SK-N-SH (cell line): Measurements from ENCODE around the gene LIPJ. TPM values are rescaled to one million over a fixed set of nuclear protein-coding genes. Genes with fewer than 3 reads are reported as not detected.

Experiments
- CTCF ChIA-PET: fragments of 300-600, 350-600 bp; formaldehyde crosslinking; extraction: SDS; loops from one replicate; lab custom pipeline; 2021; lab: Yijun Ruan, JAX
- POLR2A ChIA-PET: fragments of 350-600 bp; sonication (Branson Sonifier 250); formaldehyde crosslinking; extraction: SDS; loops from one replicate; lab custom pipeline; 2020; ENCODE audit warnings: antibody characterized with exemption, inconsistent platforms; lab: Yijun Ruan, JAX
- DNase-seq: peaks from one replicate; pipeline ENCODE4 v3.0.0; 2012
- H2AFZ ChIP-seq: fragments of 200-600 bp; sonication (generic); 2 replicates; pipeline ENCODE4 v1.8.1; 2016; ENCODE audit warnings: antibody characterized with exemption, mild to moderate bottlenecking, low read depth
- H3F3A ChIP-seq: fragments of 200-600 bp; sonication (generic); replicated peaks from 2 replicates; pipeline ENCODE3; 2016; ENCODE audit warnings: antibody characterized with exemption, mild to moderate bottlenecking; ENCODE audit not compliant: insufficient read depth
- H3K27ac ChIP-seq, 2 experiments: fragments of 200-500 bp in 1 of 2; fragments of 200-600 bp in 1 of 2; sonication (Bioruptor generic) in 1 of 2; sonication (generic), shearing (Covaris generic) in 1 of 2; 2 replicates each; pipeline versions ENCODE4 v1.5.1 to v1.6.1; 2014 to 2016; ENCODE audit warnings: low read depth in 2 of 2, inconsistent platforms in 1 of 2, low read length in 1 of 2, mild to moderate bottlenecking in 1 of 2, mixed read lengths in 1 of 2
- H3K27me3 ChIP-seq: fragments of 200-600 bp; sonication (generic), shearing (Covaris generic); 2 replicates; pipeline ENCODE4 v1.6.1; 2016; ENCODE audit warnings: mixed run types; ENCODE audit not compliant: insufficient read depth
- H3K36me3 ChIP-seq, 2 experiments: fragments of 200-500 bp in 1 of 2; fragments of 200-600 bp in 1 of 2; sonication (Bioruptor generic) in 1 of 2; sonication (generic) in 1 of 2; replicated peaks in 1 of 2; 2 replicates each; pipeline versions ENCODE3 to v1.5.1; 2014 to 2016; ENCODE audit warnings: low read length in 1 of 2, mild to moderate bottlenecking in 1 of 2; ENCODE audit not compliant: insufficient read depth in 2 of 2, control insufficient read depth in 1 of 2
- H3K4me1 ChIP-seq, 2 experiments: fragments of 200-500 bp in 1 of 2; fragments of 200-600 bp in 1 of 2; sonication (Bioruptor generic) in 1 of 2; sonication (generic), shearing (Covaris generic) in 1 of 2; 2 replicates each; pipeline versions ENCODE4 v1.5.1 to v1.6.1; 2014 to 2016; ENCODE audit warnings: low read depth in 1 of 2, low read length in 1 of 2, mixed run types in 1 of 2; ENCODE audit not compliant: insufficient read depth in 2 of 2, control insufficient read depth in 1 of 2
- H3K4me2 ChIP-seq: fragments of 200-600 bp; sonication (generic), shearing (Covaris generic); 2 replicates; pipeline ENCODE4 v1.6.1; 2017; ENCODE audit warnings: mixed run types
- H3K4me3 ChIP-seq, 2 experiments: fragments of 200-500 bp in 1 of 2; fragments of 200-600 bp in 1 of 2; sonication (Bioruptor generic) in 1 of 2; sonication (generic), shearing (Covaris generic) in 1 of 2; 2 replicates each; pipeline versions ENCODE4 v1.5.1 to v1.8.1; 2014 to 2016; ENCODE audit warnings: low read depth in 2 of 2, inconsistent platforms in 1 of 2, low read length in 1 of 2, mild to moderate bottlenecking in 1 of 2, mixed read lengths in 1 of 2, moderate library complexity in 1 of 2
- H3K79me2 ChIP-seq: fragments of 200-600 bp; sonication (generic); 2 replicates; pipeline ENCODE4 v1.8.1; 2017; ENCODE audit warnings: mild to moderate bottlenecking; ENCODE audit not compliant: insufficient read depth
- H3K9ac ChIP-seq: fragments of 200-600 bp; sonication (generic); 2 replicates; pipeline ENCODE4 v1.6.1; 2017; ENCODE audit warnings: mixed run types
- H3K9me2 ChIP-seq: fragments of 200-600 bp; sonication (generic); 2 replicates; pipeline ENCODE4 v1.6.1; 2017; ENCODE audit warnings: mixed run types
- H3K9me3 ChIP-seq: fragments of 200-600 bp; sonication (generic); 2 replicates; pipeline ENCODE4 v1.6.1; 2017; ENCODE audit warnings: mixed run types, mild to moderate bottlenecking, moderate library complexity
- H4K20me1 ChIP-seq: fragments of 200-600 bp; sonication (generic); 2 replicates; pipeline ENCODE4 v1.6.1; 2017; ENCODE audit warnings: mild to moderate bottlenecking, mixed run types; ENCODE audit not compliant: insufficient read depth
- CHD2 ChIP-seq: fragments of 150-350 bp; IDR thresholded peaks from 2 replicates; pipeline ENCODE4 v1.6.1; 2018; ENCODE audit warnings: low read length; ENCODE audit not compliant: partially characterized antibody
- CTCF ChIP-seq: fragments of 200-600 bp; sonication (generic); IDR thresholded peaks from 2 replicates; pipeline ENCODE4 v1.6.1; 2017; ENCODE audit warnings: antibody characterized with exemption, mild to moderate bottlenecking, moderate library complexity
- EP300 ChIP-seq, 2 experiments: IDR thresholded peaks; 2 replicates each; pipeline versions ENCODE4 v1.4.0 to v1.6.1; 2012; ENCODE audit warnings: borderline replicate concordance in 1 of 2, low read depth in 1 of 2, low read length in 1 of 2
- FOXJ3 ChIP-seq: sonication (generic); formaldehyde crosslinking; IDR thresholded peaks from 2 replicates; pipeline ENCODE4 v1.5.1; 2020; ENCODE audit warnings: mild to moderate bottlenecking, missing genetic modification reagents
- GATA2 ChIP-seq: sonication (generic); formaldehyde crosslinking; IDR thresholded peaks from 2 replicates; pipeline ENCODE4 v1.5.0; 2020; ENCODE audit warnings: mild to moderate bottlenecking, missing genetic modification reagents
- JUND ChIP-seq: IDR thresholded peaks from 2 replicates; pipeline ENCODE4 v1.4.0; 2012
- MEF2A ChIP-seq: IDR thresholded peaks from 2 replicates; pipeline ENCODE4 v1.4.0; 2012; ENCODE audit warnings: low read depth, borderline replicate concordance
- RCOR1 ChIP-seq: fragments of 150-350 bp; IDR thresholded peaks from 2 replicates; pipeline ENCODE4 v1.6.1; 2017; ENCODE audit warnings: antibody characterized with exemption, low read length
- RFX5 ChIP-seq: IDR thresholded peaks from 2 replicates; pipeline ENCODE4 v1.6.1; 2012; ENCODE audit warnings: mild to moderate bottlenecking, improper control_type of control experiment, low read length
- TCF12 ChIP-seq: IDR thresholded peaks from 2 replicates; pipeline ENCODE4 v1.4.0; 2012
- WGBS: methylation state at CpG from one replicate; pipeline ENCODE4 v1.1.6; 2017; ENCODE audit warnings: low lambda C conversion rate; 5-methylcytosine and 5-hydroxymethylcytosine counted together
- polyA plus RNA-seq, 3 experiments: library from polyadenylated mRNA; depleted of rRNA; stranded (reverse); fragments of >200 nt; gene quantifications; 2 replicates each; pipeline ENCODE4 v1.2.3, GENCODE V29; 2012

The LIPJ gene
- polyA plus RNA-seq, 1 of the 3 experiments (the other 2 are of a cell fraction) = not detected

GRCh38 chr10:88608780-88609179 is 22.2 kb downstream of the LIPJ start (continued):
- TF ChIP-seq CTCF = no peak
- TF ChIP-seq FOXJ3 (CRISPR knock-in tag) = no peak

- Histone ChIP-seq H3K9ac (no peak overlapping the region), H3K79me2 (no peaks in the 10 kb centered on the region), H3K4me1 (peaks cover 0 to 4% of the 10 kb centered on the region in 2 experiments; a peak in 2 of 4 replicates), H3K27me3 (no peaks in the 10 kb centered on the region), H2AFZ (no peak overlapping the region), H3K9me3 (peaks cover 9% of the 10 kb centered on the region; the same call in 1 of the 2 replicates), H3K9me2 (no peaks in the 10 kb centered on the region), H4K20me1 (no peaks in the 10 kb centered on the region), H3F3A (no peaks in the 10 kb centered on the region), H3K27ac (no peak overlapping the region), H3K4me3 (no peak overlapping the region), H3K36me3 (no peaks in the 10 kb centered on the region), H3K4me2 (no peak overlapping the region)
- 88% methylated on average over 10 of the region's 18 CpGs for WGBS
- TF ChIP-seq CTCF (no peak), RFX5 (no peak), TCF12 (no peak), JUND (no peak)
- ChIA-PET POLR2A (no interaction called here), CTCF (interaction anchor here (1.3 to 2.1 kb wide), 3 partner anchors 71 to 601 kb away, joined by 3 to 7 read pairs (median 4); no protein-coding TSS in a partner anchor)
- no peak for DNase-seq
Observed at GRCh38 chr10:88616250-88616977, 29.9 kb downstream of the LIPJ start.

- no peaks in the 10 kb centered on the region for H3K27me3 ChIP-seq
- H3K36me3 ChIP-seq = no peaks in the 10 kb centered on the region
- CTCF ChIA-PET = interaction anchor here (0.7 to 2.4 kb wide), 4 partner anchors 53 to 197 kb away, joined by 3 to 12 read pairs (median 5); no protein-coding TSS in a partner anchor
- no peak overlapping the region for H3K9ac ChIP-seq
- TF ChIP-seq RCOR1 = peak; percentile 74; the same call in 1 of the 2 replicates
- TF ChIP-seq CHD2 = peak; percentile 25
- TF ChIP-seq EP300 (IDR thresholded peaks at IDR 0.05; ENCODE audit: borderline replicate concordance in 1 of 2, low read depth in 1 of 2, low read length in 1 of 2) = peak in 1 of 2 experiments; percentile 85; a peak in 2 of 4 replicates
- TF ChIP-seq MEF2A = no peak
- peak; percentile 85 for TF ChIP-seq GATA2
- TF ChIP-seq, all 33 proteins: peak for 4
- DNase-seq = peak; percentile 44
- H3K9me3 ChIP-seq = peaks cover 9% of the 10 kb centered on the region; the same call in 1 of the 2 replicates
- no peak overlapping the region; the same call in 1 of the 2 replicates for H2AFZ ChIP-seq
- H3K4me2 ChIP-seq = no peak overlapping the region
- peaks cover 0 to 4% of the 10 kb centered on the region in 2 experiments; a peak in 2 of 4 replicates for H3K4me1 ChIP-seq
- no peaks in the 10 kb centered on the region for H3F3A ChIP-seq
- H4K20me1 ChIP-seq = no peaks in the 10 kb centered on the region
- H3K79me2 ChIP-seq = no peaks in the 10 kb centered on the region
- no peak overlapping the region for H3K27ac ChIP-seq
- H3K9me2 ChIP-seq = no peaks in the 10 kb centered on the region
- no peak overlapping the region for H3K4me3 ChIP-seq
- 32% methylated on average over 1 of the region's 1 CpG for WGBS
- POLR2A ChIA-PET = interaction anchor here (0.6 kb wide), 1 partner anchor 1122 kb away, joined by 3 read pairs; no protein-coding TSS in a partner anchor
Observed at GRCh38 chr10:88617772-88618300, 31.3 kb downstream of the LIPJ start.
